Transverse colon (tissue), 3 donors: ENCODE data around the gene IL18RAP.

Source experiments
- EP300 ChIP-seq: sonication (generic); formaldehyde crosslinking; IDR thresholded peaks from one replicate; pipeline ENCODE4 v1.6.1; 2017; ENCODE audit warnings: antibody characterized with exemption, low read depth
- POLR2A ChIP-seq: fragments of 450-650 bp; IDR thresholded peaks from one replicate; pipeline ENCODE4 v1.6.1; 2016; ENCODE audit warnings: antibody characterized with exemption, mild to moderate bottlenecking, moderate library complexity
- TF ChIP-seq, protein P1 (sequence below), 5 experiments: fragments of 200-600 bp in 3 of 5; fragments of 450-650 bp in 2 of 5; sonication (generic) in 3 of 5; IDR thresholded peaks; 1 replicate in 2 of 5; 2 replicates in 3 of 5; pipeline ENCODE4 v1.5.1; 2016 to 2017; ENCODE audit warnings: antibody characterized with exemption in 5 of 5, inconsistent platforms in 3 of 5, mild to moderate bottlenecking in 2 of 5, moderate library complexity in 1 of 5

DNA sequence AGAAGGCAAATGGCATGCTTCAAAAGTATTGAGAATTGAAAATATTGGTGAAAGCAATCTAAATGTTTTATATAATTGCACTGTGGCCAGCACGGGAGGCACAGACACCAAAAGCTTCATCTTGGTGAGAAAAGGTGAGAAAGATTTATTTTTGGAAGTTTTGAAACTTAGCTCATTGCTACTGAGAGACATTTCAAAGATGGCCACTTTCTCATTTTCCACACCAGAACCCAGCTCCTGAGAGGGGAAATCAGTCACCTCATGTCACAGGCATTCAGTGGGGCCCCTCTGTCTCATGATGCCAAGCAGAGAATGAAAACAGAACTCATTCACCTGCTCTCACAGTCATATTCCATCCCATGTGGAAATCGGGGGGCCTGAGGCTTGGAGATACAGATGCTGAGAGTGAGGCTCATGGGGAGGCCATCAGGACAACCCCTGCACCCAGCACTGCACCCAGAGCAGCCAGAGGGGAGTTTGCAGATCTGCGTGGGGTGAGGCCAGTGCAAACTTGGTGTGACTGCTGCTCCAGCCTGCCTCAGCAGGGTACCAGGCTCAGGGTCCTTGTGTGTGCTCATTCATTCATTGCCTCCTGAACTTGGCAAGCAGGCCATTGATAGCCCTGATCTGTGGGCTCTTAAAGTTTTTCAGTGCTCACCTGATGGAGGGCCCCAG is 36.0 kb upstream of the IL18RAP start:
- no peak for TF ChIP-seq POLR2A
- TF ChIP-seq, protein P1, sequence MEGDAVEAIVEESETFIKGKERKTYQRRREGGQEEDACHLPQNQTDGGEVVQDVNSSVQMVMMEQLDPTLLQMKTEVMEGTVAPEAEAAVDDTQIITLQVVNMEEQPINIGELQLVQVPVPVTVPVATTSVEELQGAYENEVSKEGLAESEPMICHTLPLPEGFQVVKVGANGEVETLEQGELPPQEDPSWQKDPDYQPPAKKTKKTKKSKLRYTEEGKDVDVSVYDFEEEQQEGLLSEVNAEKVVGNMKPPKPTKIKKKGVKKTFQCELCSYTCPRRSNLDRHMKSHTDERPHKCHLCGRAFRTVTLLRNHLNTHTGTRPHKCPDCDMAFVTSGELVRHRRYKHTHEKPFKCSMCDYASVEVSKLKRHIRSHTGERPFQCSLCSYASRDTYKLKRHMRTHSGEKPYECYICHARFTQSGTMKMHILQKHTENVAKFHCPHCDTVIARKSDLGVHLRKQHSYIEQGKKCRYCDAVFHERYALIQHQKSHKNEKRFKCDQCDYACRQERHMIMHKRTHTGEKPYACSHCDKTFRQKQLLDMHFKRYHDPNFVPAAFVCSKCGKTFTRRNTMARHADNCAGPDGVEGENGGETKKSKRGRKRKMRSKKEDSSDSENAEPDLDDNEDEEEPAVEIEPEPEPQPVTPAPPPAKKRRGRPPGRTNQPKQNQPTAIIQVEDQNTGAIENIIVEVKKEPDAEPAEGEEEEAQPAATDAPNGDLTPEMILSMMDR (IDR thresholded peaks at IDR 0.05), result no peak
- TF ChIP-seq EP300, result no peak
